NOMO-1 treated with dmso at 0.1 percent for 144 hours (cell line): ENCODE results near the gene ZMYND8.
"Not testable (repeated sequence)": the region's sequence is repeated elsewhere in the genome, so short reads cannot be mapped to it uniquely, and the experiment has no call there.

Experiments used
- DNase-seq: peaks from one replicate; lab custom pipeline; 2025; ENCODE audit not compliant: unreplicated experiment; lab: John Stamatoyannopoulos, UW

The ZMYND8 gene

DNA sequence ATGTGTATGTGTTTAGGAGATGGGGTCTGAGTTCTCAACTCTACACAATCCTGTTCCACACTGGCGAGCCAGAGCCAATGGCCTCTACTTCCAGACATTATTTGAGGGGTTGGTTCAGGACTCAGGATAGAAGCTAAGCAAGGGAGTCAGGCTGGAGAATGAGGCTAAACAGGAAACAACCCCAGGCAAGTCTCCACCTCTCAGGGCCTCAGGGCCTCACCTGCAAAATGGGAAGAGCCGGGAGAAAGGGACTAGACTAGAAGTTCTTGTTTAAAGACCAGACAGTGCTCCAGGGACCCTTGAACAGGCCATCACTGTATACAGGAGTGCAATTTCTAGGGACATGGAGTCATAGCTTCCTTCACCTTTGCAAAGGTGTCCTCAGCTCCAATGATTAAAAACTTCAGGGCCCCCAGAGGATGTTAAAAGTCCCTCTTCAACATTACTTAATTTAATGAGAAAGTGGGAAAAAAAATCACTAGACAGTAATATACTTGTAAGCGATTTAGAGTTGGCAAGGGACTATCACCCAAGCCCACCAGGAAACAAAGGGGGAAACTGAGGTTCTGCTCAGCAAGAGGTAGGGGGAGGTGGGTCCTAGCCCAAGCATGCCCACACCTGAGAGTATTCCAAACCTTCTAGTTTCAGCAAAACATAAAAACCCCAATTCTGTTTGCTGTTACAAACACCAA, 41.7 kb downstream of the ZMYND8 start:
- no peak for DNase-seq

GRCh38 chr20:47311967-47312681, 44.4 kb downstream of the ZMYND8 start:
- no peak for DNase-seq

DNA sequence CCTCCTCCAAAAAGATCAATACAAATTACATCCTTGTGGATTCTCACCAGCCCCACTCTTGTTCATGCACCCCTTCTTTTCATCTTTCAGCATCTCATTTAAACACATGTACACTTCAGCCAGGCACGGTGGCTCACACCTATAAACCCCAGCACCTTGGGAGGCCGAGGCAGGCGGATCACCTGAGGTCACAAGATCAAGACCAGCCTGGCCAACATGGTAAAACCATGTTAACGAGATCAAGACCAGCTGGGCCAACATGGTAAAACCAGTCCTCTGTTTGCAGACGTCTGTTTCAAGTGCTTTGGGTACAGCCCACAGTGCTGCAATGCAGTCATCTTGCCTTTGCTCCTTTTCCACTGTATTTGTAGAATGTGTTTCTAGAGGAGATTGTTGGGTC, 45.3 kb downstream of the ZMYND8 start:
- DNase-seq, result no peak

DNA sequence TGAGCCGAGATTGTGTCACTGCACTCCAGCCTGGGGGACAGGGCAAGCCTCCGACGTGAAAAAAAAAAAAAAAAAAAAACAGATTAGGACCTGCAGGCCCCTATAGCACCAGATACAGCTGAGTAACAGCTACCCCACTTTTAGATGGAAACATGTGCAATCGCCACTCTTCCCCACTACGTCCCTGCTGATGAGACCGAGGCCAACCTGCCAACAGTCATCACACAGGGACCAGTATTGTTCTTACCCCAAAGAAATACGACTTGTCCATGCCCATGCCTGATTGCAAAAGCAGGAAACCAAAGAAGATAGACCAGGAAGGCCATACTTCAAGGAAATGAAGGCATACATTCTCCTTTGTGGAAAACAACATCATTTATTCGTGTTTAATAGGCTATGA, 45.8 kb downstream of the ZMYND8 start:
- DNase-seq, result no peak

DNA sequence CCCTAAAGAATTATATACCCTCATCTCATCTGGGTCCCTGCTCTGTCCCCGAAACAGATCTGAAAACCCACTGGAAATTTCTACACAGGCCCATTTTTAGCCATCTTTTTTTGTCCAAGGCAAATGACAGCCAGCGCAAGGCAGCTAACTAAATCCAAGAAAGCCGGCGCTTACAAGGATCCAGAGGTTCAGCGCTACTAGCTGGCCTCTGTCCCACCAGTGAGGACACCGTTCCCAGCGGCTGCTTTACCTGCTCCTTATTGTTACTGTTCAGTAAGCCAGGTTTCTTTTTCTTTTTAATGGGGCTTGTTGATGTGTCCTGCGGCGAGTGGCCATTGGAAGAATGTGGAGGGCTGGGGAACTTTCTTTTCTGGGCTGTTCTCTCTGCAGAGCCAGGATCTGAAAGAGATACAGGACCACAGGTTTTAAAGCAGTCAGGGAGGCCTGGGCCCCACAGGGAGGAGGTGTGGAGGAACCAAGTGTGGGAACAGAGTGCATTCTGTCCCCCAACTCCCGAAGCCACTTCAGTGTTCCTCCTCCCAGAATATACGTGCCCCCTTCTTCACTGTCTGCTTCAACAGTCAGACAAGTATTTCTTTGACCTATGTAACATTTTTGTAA, 46.6 kb downstream of the ZMYND8 start:
- no peak for DNase-seq

DNA sequence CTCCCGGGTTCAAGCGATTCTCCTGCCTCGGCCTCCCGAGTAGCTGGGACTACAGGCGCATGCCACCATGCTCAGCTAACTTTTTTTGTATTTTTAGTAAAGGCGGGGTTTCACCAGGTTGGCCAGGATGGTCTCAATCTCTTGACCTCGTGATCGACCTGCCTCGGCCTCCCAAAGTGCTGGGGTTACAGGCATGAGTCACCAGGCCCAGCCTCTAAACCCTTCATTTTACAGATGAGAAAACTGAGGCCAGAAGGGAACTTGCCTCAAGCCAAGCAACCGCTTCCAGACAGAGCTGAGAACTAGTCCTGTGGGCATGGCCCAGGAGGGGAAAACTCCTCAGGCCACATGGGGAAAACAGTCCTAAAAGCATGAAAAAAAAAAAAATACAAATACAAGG, 47.1 kb downstream of the ZMYND8 start:
- no peak for DNase-seq

GRCh38 chr20:47307569-47307968, 48.9 kb downstream of the ZMYND8 start:
- DNase-seq, result not testable (repeated sequence)

DNA sequence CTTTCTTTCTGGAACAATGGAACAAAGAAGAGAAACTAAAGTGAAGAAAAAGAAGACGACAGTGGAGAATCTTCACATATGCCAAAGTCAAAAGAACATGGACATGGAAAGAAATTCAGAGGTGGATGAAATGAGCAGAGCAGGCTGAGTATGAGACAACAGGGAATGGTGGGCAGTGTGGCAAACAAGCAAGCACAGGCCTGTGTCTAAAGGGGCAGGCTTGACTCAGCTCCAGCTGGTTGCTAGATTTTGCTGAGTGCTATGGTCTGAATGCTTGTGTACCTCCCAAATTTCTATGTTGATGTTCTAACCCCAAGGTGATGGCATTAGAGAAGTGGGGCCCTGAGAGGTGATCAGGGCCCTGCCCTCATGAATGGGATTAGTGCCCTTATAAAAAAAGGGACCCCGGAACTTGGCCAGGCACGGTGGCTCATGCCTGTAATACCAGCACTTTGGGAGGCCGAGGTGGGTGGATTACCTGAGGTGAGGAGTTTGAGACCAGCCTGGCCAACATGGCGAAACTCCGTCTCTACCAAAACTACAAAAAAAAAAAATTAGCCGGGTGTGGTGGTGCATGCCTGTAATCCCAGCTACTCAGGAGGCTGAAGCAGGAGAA, 49.6 kb downstream of the ZMYND8 start:
- DNase-seq, result no peak

DNA sequence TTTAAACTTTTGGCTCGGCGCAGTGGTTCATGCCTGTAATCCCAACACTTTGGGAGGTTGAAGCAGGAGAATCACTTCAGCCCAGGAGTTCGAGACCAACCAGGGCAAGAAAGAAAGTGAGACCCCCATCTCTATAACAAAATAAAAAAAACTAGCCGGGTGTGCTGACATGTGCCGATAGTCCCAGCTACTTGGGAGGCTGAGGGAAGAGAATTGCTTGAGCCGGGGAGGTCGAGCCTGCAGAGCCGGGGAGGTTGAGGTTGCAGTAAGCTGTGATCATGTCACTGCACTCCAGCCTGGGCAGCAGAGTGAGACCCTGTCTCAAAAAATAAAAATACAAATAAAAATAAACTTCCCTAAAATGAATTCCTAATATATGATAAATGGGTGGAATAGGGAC, 50.4 kb downstream of the ZMYND8 start:
- DNase-seq, result no peak

- no peak for DNase-seq
These were observed 50.8 kb downstream of the ZMYND8 start for GRCh38 chr20:47305667-47306066.

- no peak for DNase-seq
These were observed 52.2 kb downstream of the ZMYND8 start for GRCh38 chr20:47304287-47304686.

GRCh38 chr20:47303736-47304135, 52.8 kb downstream of the ZMYND8 start:
- no peak for DNase-seq

DNA sequence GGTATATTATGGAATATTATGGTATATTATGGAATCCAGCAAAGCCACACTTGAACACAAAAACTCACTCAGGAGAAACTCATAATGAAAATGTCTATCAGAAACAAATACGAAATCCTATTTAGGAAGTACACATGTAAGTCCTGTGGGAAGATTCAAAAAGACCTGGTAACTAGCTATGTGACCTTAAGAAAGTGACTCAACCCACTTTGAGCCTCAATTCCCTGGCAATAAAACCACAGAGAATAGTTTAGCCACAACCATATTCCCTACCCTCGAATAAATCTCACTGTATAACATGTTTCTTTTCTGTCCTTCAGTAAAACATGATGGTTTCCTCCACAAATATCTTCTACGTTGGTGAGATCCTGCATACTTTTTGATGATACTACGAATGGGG, 56.4 kb downstream of the ZMYND8 start:
- DNase-seq, result no peak

DNA sequence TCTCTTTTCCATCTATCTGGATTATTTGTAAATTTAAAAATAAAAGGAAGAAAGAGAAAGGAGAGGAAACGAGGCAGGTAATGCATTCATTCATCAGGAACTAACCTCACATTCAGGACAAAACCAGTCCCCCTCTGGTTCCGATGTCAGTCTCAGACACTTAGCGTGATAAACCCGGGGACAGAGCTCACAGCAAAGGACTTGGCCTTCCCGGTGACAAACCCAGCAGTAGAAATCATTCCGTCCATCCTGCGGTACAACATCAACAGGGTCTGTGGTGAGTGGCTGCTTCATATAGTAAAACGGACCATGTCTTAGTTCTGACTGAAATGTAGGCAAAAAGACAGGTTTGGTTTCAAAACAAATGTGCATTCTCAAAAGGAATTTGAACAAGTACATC, 57.9 kb downstream of the ZMYND8 start:
- no peak for DNase-seq

GRCh38 chr20:47297746-47298145, 58.8 kb downstream of the ZMYND8 start:
- DNase-seq, result no peak

- DNase-seq, result no peak
These were observed 59.5 kb downstream of the ZMYND8 start for GRCh38 chr20:47296950-47297349.

DNA sequence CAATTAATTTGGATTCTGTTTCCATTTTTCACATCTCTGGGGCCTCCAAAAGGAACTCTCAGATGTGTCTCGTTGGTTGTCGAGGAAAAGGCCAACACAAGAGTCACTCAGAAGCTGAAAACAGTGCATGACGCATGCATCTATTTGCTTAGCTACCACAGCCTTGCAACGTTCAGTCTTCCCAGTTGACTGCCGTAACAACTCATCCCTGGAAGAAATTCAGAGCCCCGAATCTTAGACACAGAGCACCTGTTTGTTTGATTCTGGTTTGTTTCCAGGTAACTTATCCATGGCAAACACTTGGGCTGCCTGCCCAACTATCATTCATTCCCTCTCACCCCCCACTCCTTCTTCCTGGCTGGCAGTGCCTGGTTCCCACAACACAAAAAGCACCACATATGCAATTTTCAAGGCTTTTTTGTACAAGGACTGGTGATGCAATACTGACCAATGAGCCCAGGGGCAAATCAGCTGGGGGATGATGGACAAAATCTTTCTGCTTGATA, 60.5 kb downstream of the ZMYND8 start:
- no peak for DNase-seq

DNA sequence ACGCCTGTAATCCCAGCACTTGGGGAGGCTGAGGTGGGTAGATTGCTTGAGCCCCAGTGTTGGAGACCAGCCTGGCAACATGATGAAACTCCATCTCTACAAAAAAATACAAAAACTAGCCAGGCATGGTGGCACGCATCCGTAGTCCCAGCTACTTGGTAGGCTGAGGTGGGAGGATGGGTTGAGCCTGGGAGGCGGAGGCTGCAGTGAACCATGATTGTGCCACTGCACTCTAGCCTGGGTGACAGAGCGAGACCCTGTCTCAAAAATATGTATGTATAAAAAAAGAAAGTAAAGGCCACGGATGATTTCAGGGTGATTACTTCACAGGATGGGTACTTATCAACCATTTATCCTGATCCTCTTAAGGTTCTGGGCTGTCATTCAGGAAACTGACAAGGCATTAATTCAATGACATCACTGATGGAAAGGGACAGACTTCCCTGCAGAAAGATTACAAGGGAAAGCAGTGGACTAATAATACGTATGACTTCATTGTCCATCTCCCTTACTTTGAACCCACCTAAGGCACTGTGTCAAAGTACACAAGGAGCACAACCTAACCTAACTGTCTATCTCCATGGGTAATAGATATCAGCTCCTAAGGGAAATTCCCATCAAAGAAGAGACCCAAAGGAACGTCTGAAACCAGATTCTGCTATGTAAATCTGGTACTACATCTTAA, 61.2 kb downstream of the ZMYND8 start:
- DNase-seq, result no peak

- no peak for DNase-seq
These were observed 62.9 kb downstream of the ZMYND8 start for GRCh38 chr20:47293631-47294030.

- DNase-seq, result no peak
These were observed 63.9 kb downstream of the ZMYND8 start for GRCh38 chr20:47292581-47292980.
